NCI-H2196 (cell line): ENCODE results near the gene SCRT2.

ENCODE experiments used
- DNase-seq: peaks from one replicate; lab custom pipeline; 2025; ENCODE audit not compliant: unreplicated experiment; lab: John Stamatoyannopoulos, UW

SCRT2 gene

GRCh38 chr20:634148-634925, 41.3 kb downstream of the SCRT2 start:
- no peak for DNase-seq

DNA sequence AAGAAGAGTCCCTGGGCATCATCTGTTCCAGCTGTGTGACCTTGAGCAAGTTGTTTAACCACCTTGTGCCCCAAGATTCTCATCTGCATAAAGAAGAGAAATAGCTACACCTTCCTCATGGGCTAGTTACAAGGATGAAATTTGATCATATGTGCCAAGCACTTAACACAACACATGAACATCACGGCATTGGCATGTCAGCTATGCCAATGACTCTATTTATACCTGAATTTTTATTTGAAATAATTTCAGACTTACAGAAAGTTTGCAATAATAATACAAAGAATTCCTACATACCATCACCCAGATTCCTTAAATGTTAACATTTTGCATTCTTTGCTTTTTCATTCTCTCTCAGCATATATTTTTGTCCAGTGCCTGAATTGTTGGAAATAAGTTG, 44.5 kb downstream of the SCRT2 start:
- no peak for DNase-seq

- no peak for DNase-seq
These were observed 49.0 kb downstream of the SCRT2 start for GRCh38 chr20:626579-626978.

- DNase-seq, result no peak
These were observed 50.2 kb downstream of the SCRT2 start for GRCh38 chr20:625360-625932.

GRCh38 chr20:623704-624103, 51.9 kb downstream of the SCRT2 start:
- DNase-seq, result no peak

DNA sequence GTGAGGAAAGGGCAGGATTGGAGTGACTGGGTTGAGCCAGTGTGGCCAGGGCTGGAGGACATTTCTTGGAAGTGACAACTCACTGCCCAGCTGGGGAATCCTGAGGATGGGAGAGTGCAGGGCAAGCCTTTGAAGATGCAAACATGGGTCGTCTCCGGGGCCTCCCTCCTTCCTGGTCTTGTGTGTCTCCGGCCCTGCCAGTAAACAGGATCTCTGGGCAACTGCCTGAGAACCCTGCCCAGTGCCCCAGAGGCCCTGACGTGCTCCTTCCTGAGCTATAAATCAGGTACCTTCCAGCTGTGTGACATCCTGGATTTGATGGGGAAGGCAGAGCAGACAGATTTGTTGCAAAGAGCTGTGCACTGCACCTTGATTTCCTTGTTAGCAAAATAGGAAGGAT, 52.6 kb downstream of the SCRT2 start:
- no peak for DNase-seq

GRCh38 chr20:622161-622560, 53.4 kb downstream of the SCRT2 start:
- DNase-seq, result no peak

DNA sequence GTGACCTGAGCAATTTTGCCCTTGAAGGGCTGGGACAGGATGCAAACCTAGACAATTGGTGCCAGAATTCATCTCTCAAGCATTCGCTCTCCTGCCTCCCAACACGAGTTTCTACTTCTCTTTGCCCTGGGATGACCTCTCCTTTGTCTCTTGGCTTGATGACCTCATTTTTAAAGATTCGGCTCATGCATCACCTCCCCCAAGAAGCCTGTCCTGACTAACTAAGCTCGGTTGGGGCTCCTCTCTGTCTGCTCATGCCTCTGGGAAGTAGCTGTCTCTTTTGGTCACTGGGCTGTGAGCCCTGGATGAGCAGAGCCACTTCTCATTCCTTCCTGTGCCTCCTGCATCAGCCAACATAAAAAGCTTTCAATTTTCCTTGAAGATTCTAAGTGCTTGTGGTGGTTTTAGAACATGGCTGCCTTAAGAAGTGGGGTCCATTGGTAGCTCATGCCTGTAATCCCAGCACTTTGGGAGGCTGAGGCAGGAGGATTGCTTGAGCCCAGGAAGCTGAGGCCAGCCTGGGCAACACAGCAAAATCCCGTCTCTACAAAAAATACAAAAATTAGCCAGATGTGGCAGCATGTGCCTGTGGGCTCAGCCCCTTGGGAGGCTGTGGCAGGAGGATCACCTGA, 54.4 kb downstream of the SCRT2 start:
- DNase-seq, result no peak

DNA sequence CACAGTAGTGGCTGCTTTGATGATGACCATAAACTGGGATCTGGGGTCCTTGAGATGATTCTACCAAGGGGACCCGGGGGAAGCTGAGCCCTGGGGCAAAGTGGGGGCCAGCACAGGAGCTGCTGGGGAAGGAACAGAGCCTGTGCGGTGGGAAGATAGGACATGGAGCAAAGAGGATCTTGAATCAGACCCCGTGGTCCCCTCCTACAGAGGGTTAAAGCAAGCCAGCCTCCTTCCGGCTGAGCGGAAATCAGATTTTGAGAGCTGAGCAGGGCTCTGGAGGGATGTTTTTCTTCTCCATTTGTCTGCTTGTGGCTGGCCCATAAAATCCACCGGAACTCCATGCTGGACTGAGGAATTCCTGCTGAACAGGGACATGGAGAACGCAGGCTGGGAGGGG, 55.4 kb downstream of the SCRT2 start:
- no peak for DNase-seq

DNA sequence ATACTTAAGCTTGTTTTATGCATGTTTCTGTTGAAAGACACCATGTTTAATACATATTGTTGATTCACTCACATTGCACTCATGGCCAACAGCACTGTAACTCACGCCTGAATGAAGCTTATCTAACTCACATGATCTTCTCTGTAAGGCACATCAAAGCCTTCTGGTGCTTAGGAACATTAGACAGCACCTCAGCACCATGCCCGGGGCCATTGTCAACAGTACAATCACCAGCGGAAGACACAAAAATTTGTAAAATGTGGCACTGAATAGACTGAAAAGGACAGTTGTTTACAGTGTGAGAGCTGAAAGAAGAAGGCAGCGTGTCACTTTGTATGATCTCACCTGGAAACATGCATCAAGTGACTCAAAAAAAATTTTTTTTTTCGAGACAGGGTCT, 56.6 kb downstream of the SCRT2 start:
- DNase-seq, result no peak

DNA sequence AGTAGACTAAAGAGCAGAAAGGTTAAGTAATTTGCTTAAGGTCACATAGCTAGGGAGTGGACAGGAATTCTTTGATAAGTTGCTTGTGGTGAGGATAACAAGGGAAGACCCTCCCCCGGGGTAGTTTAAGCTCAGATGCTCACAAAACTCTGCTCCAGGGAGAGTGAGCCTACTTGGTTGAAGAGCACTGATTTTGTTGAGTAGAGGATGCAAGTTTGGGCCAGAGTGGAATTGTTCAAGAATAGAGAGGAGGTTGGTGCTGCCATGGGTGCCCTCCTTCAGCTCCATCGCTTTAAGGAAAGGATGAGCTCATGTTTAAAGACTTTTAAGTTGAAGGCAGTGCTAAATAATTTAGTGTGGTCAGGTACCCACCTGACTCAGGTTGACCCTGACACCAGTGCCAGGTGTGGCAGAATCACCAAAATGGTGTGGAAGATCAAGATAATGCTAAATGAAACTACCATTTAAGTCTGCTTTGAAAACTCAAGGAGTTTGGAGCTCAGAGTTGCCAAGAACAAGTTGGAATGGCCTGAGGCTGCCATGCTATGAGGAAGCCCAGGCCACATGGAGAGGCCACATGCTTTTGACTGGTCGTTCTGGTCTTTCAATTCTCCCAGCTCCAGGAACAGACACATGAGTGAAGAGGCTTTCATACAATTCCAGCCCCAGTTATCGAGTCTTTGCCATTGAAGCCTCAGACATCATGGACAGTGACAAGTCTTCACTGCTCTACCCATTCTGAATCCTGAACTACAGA, 57.5 kb downstream of the SCRT2 start:
- DNase-seq, result no peak

- no peak for DNase-seq
These were observed 60.1 kb downstream of the SCRT2 start for GRCh38 chr20:615514-615913.

DNA sequence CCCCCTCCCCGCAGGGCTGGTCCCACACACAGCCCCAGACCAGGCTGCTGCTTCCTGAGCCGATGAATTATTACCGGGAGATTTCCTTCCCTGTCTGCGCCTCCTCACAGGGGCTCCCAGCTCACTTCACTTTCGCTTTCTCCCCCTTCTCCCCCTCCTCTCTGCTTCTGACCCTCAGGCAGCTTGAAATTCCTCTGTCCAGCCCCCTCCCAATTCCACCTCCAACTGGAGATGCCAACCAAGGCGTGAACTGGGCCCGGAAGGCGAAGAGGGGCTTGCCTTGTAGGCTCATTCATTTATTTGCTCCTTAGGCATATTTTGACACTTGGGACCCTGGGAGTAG, 63.8 kb downstream of the SCRT2 start:
- DNase-seq, result no peak
